H54 (cell line): ENCODE measurements around the gene TNIP2.
"Not testable (repeated sequence)": the region's sequence is repeated elsewhere in the genome, so short reads cannot be mapped to it uniquely, and the experiment has no call there.

Source experiments
- DNase-seq: peaks from one replicate; pipeline ENCODE4 v3.0.0; 2011; ENCODE audit warnings: low spot score, mixed read lengths; ENCODE audit not compliant: insufficient read length
- FAIRE-seq: peaks from 3 replicates; lab custom pipeline; 2011; peaks lifted over from hg19 to GRCh38; lab: Jason Lieb, UNC
- POLR2A ChIP-seq: IDR thresholded peaks from 2 replicates; pipeline ENCODE4 v1.6.1; 2011; ENCODE audit warnings: low read depth, mild to moderate bottlenecking, low read length

Gene TNIP2

DNA sequence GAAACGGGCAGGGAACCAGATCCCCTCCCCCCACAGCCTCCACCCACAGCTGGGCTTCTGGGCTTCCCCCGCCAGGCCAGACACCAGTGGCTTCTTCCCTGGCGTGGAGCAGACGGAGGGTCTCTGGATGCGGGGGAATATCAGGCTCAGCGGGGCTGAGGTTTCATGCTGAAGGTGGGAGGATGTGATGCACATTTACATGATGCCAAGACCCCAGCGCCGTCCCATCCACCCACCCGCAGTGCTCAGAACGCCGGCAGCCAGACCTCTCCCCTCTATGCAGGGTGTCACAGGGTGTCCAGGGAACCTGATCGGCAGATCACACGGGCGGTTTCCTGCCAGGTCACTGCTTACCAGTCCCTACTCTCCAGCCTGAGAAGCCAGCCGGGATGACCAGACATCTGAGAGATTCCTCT lies 12.8 kb upstream of the TNIP2 start:
- no peak for DNase-seq
- no peak for FAIRE-seq
- no peak for TF ChIP-seq POLR2A

DNA sequence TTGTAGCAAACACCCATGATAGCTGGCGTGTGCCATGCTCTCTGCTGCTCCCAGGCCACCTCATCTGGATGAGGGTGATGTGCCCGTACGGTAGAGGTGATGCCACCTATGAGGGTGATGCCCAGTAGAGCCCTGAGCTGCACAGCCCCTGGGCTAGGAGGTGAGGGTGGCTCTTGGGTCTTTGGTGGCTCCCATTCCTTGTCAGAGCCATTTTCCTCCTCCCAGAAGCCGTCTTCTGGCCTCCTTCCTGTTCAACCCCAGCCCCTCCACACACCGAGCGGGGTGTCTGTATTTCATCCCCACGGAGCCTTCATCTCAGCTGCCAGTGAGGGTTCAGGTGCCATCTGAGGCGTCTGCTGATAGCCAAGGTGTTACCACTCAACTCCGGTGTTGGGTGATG lies 12.0 kb upstream of the TNIP2 start:
- FAIRE-seq (no peak), DNase-seq (no peak)
- TF ChIP-seq POLR2A = no peak

DNA sequence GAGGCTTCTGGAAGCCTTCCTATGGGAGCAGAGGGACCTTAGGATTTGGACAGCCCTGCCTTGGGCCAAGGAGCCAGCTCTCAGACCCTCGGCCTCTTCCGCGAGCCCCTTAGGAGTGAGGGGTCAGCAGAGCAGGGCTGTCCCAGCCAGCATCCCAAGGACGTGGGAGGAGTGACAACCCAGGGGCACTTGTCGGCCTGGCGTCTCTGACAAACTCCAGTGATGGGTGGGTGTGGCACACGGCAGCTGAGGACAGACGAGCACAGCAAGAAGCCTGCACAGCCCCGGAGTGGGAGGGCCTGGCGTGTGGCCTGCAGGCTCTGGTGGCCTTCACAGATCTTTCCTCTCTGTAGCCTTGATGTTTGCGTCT lies 11.6 kb upstream of the TNIP2 start:
- DNase-seq = no peak
- no peak for FAIRE-seq
- TF ChIP-seq POLR2A = no peak

DNA sequence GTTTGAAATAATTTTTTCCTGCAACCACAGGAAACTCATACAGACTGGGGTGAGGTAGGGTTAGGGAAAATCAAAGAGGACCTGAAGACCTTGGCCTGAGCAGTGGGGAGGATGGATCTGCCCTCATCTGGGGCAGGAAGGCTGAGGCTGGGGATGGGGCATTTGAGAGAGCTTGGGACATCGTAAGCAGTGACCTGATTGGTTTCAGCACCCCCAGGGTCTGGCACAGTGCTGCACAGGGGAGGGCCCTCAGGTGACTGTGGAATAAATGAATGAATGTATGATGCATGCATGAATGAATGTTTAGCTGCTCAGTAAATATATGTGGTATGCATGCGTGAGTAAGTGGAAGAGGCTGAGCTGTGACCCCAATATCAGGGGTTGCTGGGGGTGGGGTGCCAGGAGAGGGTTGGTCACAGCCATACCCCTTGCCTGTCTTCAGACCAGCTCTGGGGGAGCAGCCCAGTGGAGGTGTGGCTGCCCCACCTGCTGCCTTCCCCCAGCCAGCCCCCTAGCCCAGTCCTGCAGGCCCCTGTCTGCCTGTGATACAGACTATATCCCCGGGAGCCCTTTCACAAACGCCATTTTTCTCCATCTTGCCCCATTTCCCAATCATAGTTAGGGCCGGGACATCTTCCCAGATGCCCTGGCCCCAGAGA lies 11.0 kb upstream of the TNIP2 start:
- FAIRE-seq = no peak
- no peak for TF ChIP-seq POLR2A
- no peak for DNase-seq

DNA sequence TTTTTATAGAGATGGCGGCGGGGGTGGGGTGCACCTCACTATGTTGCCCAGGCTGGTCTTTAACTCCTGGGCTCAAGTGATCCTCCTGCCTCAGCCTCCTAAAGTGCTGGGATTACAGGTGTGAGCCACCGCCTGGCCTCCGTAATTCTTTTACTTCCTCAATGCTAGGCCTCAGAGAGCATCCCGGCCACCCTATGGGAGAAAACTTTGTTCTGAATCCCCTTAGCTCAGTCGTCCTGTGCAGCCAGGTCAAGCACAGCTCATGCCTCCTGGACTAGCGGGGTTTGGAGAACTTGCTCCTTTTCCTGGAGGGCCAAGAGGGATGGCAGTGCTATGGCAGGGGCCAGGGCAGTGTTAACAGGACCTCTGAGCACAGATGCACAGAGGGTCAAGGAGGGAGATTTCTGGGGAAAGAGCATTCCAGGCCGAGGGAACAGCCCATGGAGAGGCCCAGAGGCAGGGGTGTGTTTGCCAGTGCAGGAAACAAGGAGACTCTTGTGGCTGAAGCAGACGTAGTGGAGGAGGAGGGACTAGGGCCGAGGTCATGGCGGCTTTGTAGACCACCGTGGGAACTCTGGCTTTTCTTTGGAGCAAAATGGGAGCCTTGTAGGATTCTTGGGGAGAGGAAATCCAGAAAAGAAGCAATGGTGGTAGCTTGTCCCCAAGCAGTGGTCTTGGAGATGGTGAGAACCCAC lies 9.8 kb upstream of the TNIP2 start:
- TF ChIP-seq POLR2A = no peak
- FAIRE-seq (no peak), DNase-seq (no peak)

DNA sequence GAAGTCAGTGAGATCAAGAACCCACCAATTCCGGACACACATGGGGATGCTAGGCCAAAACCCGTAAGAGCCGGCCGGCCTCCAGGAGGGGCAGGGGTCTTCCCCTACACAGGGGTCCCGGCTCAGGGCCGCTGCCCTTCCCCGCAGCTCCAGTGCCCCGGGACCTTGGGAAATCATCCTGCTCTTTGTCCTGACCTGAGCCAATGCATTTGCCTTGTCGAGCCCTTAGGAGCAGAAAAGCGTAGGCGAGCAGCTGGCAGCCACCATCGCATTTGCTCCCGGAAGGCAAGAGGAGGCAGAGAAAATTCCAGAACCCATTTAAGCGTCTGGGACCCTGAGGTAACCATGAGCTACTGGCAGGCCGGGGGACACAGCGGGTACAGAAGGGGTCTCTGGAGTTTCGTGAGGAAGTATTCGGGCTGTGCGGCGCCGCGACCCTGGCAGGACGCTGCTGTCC lies 7.4 kb upstream of the TNIP2 start:
- no peak for FAIRE-seq
- no peak for DNase-seq
- no peak for TF ChIP-seq POLR2A

DNA sequence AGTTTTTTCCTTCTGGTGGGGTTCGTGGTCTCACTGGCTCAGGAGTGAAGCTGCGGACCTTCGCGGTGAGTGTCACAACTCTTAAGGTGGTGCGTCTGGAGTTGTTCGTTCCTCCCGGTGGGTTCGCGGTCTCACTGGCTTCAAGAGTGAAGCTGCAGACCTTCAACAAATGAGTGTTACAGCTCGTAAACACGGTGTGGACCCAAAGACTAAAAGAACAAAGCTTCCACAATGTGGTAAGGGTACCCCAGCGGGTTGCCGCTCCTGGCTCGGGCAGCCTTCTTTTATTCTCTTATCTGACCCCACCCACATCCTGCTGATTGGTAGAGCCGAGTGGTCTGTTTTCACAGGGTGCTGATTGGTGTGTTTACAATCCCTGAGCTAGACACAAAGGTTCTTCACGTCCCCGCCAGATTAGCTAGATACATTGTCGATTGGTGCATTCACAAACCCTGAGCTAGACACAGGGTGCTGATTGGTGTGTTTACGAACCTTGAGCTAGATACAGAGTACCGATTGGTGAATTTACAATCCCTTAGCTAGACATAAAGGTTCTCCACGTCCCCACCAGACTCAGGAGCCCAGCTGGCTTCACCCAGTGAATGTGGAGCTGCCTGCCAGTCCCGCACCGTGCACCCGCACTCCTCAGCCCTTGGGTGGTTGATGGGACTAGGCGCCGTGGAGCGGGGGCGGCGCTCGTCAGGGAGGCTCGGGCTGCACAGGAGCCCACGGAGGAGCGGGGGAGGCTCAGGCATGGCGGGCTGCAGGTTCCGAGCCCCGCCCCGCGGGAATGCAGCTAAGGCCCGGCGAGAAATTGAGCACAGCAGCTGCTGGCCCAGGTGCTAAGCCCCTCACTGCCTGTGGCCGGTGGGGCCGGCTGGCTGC lies 6.6 kb upstream of the TNIP2 start:
- FAIRE-seq, DNase-seq: not testable (repeated sequence)

DNA sequence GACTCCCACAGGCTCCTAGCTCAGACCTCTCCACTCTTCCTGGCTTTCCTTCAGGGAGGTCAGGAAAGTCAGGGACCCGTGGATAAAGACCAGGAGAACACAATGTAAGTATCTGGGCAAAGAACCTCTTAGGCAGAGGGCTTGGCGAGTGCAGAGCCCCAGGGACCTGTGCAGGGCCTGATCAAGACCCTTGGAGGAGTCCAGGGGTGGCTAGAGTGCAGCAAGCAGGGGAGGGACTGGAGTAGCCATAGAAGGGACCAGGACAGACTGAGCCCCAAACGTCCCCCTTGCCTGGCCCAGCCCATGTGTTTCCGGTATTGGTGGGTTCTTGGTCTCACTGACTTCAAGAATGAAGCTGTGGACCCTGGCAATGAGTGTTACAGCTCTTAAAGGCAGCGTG lies 5.9 kb upstream of the TNIP2 start:
- no peak for TF ChIP-seq POLR2A
- FAIRE-seq = no peak
- no peak for DNase-seq

DNA sequence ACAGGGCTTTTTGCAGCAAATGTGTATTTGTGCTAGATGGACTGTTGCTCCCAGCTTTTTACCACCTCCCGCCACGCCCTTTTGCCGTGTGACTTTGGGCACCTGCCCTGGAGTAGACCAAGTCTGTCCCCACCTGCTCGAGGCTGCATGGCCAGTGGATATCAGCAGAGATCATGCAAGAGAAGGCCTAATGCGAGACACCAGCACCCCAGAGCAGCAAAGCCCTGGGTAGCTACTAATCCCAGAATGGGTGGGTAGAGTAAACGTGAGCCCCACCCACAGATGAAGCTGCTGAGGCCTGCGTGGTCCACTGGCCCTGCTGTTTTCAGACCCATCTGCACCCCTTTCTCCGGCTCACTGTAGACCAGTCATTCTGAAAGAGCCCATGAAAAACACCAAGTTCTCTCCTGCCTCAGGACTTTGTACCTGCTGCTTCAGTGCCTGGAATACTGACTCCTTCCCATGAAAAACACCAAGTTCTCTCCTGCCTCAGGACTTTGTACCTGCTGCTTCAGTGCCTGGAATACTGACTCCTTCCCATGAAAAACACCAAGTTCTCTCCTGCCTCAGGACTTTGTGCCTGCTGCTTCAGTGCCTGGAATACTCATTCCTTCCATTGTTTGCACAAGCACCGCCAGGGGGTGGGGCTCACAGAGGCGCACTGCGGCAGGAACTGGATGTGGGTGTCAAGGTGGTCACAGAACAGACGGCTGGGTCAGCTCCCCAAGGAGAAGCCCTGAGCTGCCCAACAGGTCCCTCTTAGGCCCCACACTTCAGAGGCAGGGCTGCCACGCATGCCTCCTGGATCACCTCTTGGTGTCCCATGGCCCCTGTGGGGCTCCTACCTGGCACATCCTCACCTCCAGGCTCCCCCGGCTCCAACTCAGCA lies 5.1 kb upstream of the TNIP2 start:
- no peak for FAIRE-seq
- TF ChIP-seq POLR2A = no peak
- DNase-seq = no peak

DNA sequence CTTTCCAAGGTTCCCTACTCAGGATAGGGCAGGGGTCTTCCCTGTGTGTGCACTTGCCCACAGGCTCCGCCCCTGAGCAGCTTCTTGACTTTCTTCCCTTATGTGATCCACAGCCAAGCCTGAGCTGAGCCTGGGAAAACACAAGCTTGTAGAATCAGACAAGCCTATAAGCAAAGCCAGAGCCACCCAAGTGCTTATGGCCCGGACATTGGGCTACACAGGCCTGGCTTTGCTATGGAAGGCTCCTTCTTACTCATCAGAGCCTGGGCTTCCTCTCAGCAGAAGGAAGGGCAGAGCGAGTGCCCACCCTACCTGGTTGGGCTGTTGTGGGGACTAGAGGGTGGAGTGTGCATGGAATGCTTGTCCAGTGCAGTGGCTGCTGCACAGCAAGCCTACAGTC lies 1.3 kb upstream of the TNIP2 start:
- FAIRE-seq (no peak), DNase-seq (no peak)
- TF ChIP-seq POLR2A = no peak

DNA sequence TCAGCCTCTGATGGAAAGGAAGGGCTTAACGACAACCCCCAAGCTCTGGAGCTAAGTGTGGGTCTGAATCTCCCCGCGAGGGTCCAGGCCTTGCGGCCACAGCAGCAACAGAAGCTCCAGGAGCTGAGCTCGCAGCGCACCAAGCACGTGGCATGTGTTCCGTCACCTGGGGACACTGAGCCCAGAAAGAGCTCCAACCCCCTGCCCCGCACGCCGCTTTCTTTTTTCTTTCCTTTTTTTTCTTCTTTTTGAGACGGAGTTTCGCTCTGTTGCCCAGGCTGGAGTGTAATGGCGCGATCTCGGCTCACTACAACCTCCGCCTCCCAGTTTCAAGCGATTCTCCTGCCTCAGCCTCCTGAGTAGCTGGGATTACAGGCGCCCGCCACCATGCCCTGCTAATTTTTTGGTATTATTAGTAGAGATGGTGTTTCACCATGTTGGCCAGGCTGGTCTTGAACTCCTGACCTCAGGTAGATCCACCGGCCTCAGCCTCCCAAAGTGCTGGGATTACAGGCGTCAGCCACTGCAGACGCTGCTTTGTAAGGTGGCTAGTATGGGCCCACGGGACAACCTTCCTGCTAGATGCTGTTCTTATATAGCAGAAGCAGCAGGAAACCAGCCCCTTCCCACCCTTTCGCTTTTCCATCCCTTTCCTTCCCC lies 685 bp upstream of the TNIP2 start:
- DNase-seq (no peak), FAIRE-seq (no peak)
- no peak for TF ChIP-seq POLR2A

DNA sequence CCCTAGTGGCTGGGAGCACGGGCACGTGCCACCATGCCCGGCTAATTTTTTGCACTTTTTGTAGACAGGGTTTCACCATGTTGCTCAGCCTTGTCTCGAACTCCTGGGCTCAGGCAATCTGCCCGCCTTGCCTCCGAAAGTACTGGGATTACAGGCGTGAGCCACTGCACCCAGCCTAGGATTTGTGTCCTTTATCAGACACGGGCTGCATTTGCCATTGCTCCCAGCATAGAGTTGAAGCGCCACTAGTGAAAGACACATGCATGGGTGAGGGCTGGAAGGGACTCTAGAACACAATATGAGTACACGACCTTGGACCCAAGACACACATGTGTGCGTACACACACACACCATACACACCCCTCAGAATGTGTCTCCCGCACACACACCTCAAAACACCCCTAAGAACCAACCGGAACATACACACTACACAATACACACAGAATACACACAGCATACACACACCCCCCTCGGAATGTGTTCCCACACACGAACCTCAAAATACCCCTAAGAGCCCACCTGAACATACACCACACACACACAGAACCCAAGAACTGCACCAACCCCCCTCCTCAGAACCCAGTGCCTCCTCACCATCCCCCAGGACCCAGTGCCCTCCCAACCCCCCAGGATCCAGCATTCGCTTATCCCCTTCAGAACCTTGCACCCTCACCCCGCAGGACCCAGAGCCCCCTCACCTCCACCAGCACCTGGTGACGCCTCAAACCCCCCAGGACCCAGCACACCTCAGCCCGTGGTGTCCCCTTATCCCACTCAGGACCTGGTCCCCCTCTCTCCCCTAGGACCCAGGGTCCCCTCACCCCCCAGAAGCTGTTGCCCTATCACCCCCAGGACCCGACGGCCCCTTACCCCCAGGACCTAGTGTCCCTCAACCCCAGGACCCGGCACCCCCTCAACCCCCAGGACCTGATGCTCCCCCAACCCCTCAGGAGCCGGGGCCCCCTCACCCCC lies 1.0 kb downstream of the TNIP2 start:
- FAIRE-seq (no peak), DNase-seq (no peak)
- TF ChIP-seq POLR2A = no peak
